Ascending aorta (tissue), 2 donors: Measurements from ENCODE around the gene GPR22. TPM values are rescaled to one million over a fixed set of nuclear protein-coding genes. Genes with fewer than 3 reads are reported as not detected.

Experiments used
- DNase-seq, 2 donors: peaks; one replicate each; pipeline ENCODE4 v3.0.0-alpha.2; 2019; ENCODE audit warnings: low spot score in 2 of 2
- H3K27ac ChIP-seq, 2 donors: fragments of 200-600 bp; sonication (generic); one replicate each; pipeline ENCODE4 v1.5.1; 2016 to 2017; ENCODE audit warnings: mild to moderate bottlenecking in 1 of 2
- H3K27me3 ChIP-seq: fragments of 200-600 bp; sonication (generic); one replicate; pipeline ENCODE4 v1.5.1; 2017
- H3K36me3 ChIP-seq, 2 donors: fragments of 200-600 bp; sonication (generic); one replicate each; pipeline ENCODE4 v1.5.1; 2016
- H3K4me1 ChIP-seq, 2 donors: fragments of 200-600 bp; sonication (generic); one replicate each; pipeline ENCODE4 v1.5.1; 2016 to 2017; ENCODE audit warnings: mild to moderate bottlenecking in 1 of 2
- H3K4me3 ChIP-seq, 2 donors: fragments of 200-600 bp; sonication (generic); one replicate each; pipeline ENCODE4 v1.5.1; 2016 to 2017; ENCODE audit warnings: mild to moderate bottlenecking in 1 of 2
- H3K9me3 ChIP-seq, 2 donors: fragments of 200-600 bp; sonication (generic); one replicate each; pipeline ENCODE4 v1.5.1; 2016
- CTCF ChIP-seq, 3 experiments: fragments of 200-600 bp in 2 of 3; fragments of 450-650 bp in 1 of 3; sonication (generic) in 2 of 3; IDR thresholded peaks; one replicate each; pipeline ENCODE4 v1.5.1; 2016 to 2019; ENCODE audit warnings: antibody characterized with exemption in 3 of 3, mild to moderate bottlenecking in 1 of 3, moderate library complexity in 1 of 3
- intact Hi-C: fragments of 100-400 bp; cut with DNase I; formaldehyde crosslinking; loops from one replicate; pipeline ENCODE4 v1.15.1; 2023
- total RNA-seq: library from RNA; depleted of rRNA; stranded (reverse); fragments of >200 nt; gene quantifications from one replicate; pipeline ENCODE4 v1.1.0, GENCODE V29; 2016

Gene GPR22
- total RNA-seq, 1 donor from 2014 or later = not detected

GRCh38 chr7:107503687-107504086, 33.8 kb downstream of the GPR22 start:
- H3K4me1 ChIP-seq = no peaks in the 10 kb centered on the region
- no peaks in the 10 kb centered on the region for H3K9me3 ChIP-seq
- H3K27me3 ChIP-seq = no peaks in the 10 kb centered on the region
- peaks cover 0 to 10% of the 10 kb centered on the region in 2 donors for H3K36me3 ChIP-seq
- no peak overlapping the region for H3K27ac ChIP-seq
- no peak for DNase-seq
- intact Hi-C loops = no loop called here
- no peak for TF ChIP-seq CTCF (IDR thresholded peaks at IDR 0.05)
- no peak overlapping the region for H3K4me3 ChIP-seq

- Histone ChIP-seq H3K4me3 (no peak overlapping the region), H3K36me3 (peaks cover 0 to 10% of the 10 kb centered on the region in 2 donors), H3K27ac (no peak overlapping the region), H3K27me3 (no peaks in the 10 kb centered on the region), H3K9me3 (no peaks in the 10 kb centered on the region), H3K4me1 (no peaks in the 10 kb centered on the region)
- no peak for DNase-seq
- intact Hi-C loops = no loop called here
- TF ChIP-seq CTCF (IDR thresholded peaks at IDR 0.05) = no peak
Observed at GRCh38 chr7:107505362-107505761, 35.5 kb downstream of the GPR22 start.

GRCh38 chr7:107505997-107506673, 36.3 kb downstream of the GPR22 start:
- no peak for TF ChIP-seq CTCF (IDR thresholded peaks at IDR 0.05)
- H3K4me1 ChIP-seq = no peaks in the 10 kb centered on the region
- no peaks in the 10 kb centered on the region for H3K9me3 ChIP-seq
- H3K27me3 ChIP-seq = no peaks in the 10 kb centered on the region
- peaks cover 0 to 10% of the 10 kb centered on the region in 2 donors for H3K36me3 ChIP-seq
- DNase-seq = no peak
- intact Hi-C loops = no loop called here
- no peak overlapping the region for H3K27ac ChIP-seq
- no peak overlapping the region for H3K4me3 ChIP-seq

GRCh38 chr7:107506674-107507339, 37.0 kb downstream of the GPR22 start:
- no peak for TF ChIP-seq CTCF (IDR thresholded peaks at IDR 0.05)
- DNase-seq = no peak
- Histone ChIP-seq H3K36me3 (peaks cover 0 to 10% of the 10 kb centered on the region in 2 donors), H3K4me3 (no peak overlapping the region), H3K27me3 (no peaks in the 10 kb centered on the region), H3K9me3 (no peaks in the 10 kb centered on the region), H3K27ac (no peak overlapping the region), H3K4me1 (no peaks in the 10 kb centered on the region)
- intact Hi-C loops = no loop called here

Other genes with a start within 250 kb of the GPR22 start
- 16.8 TPM for gene COG5, start 93.9 kb downstream of the GPR22 start, total RNA-seq
- gene DUS4L, start 93.9 kb downstream of the GPR22 start, total RNA-seq = 0.75 TPM
- gene BCAP29, start 110.2 kb downstream of the GPR22 start, total RNA-seq = 73.2 TPM
- gene SLC26A4, start 190.8 kb downstream of the GPR22 start, total RNA-seq = 4.7 TPM